Astrocyte (in vitro differentiated cells and primary cell): ENCODE results near the gene SOSTDC1. TPM values are rescaled to one million over a fixed set of nuclear protein-coding genes. Genes with fewer than 3 reads are reported as not detected.
"Not testable (repeated sequence)": the region's sequence is repeated elsewhere in the genome, so short reads cannot be mapped to it uniquely, and the experiment has no call there.

Source experiments
- DNase-seq: peaks from one replicate; pipeline ENCODE4 v3.0.0-alpha.2; 2010; ENCODE audit warnings: low read depth
- FAIRE-seq: peaks from 2 replicates; lab custom pipeline; 2011; peaks lifted over from hg19 to GRCh38; lab: Jason Lieb, UNC
- H2AFZ ChIP-seq: 2 replicates; pipeline ENCODE4 v1.6.0; 2012; ENCODE audit warnings: low read depth, low read length, inconsistent platforms
- H3K27ac ChIP-seq: 2 replicates; pipeline ENCODE4 v1.5.1; 2011; ENCODE audit warnings: low read depth, low read length, inconsistent platforms
- H3K27me3 ChIP-seq: 2 replicates; pipeline ENCODE4 v1.6.0; 2011; ENCODE audit warnings: low read length, inconsistent platforms; ENCODE audit not compliant: insufficient read depth
- H3K36me3 ChIP-seq: 2 replicates; pipeline ENCODE4 v1.5.1; 2011; ENCODE audit warnings: low read length, inconsistent platforms; ENCODE audit not compliant: insufficient read depth
- H3K4me1 ChIP-seq: 2 replicates; pipeline ENCODE4 v1.5.1; 2011; ENCODE audit warnings: low read length, inconsistent platforms; ENCODE audit not compliant: insufficient read depth
- H3K4me2 ChIP-seq: 2 replicates; pipeline ENCODE4 v1.6.0; 2012; ENCODE audit warnings: low read length, inconsistent platforms
- H3K4me3 ChIP-seq: 2 replicates; pipeline ENCODE4 v1.5.1; 2011; ENCODE audit warnings: low read depth, mild to moderate bottlenecking, low read length, inconsistent platforms; ENCODE audit not compliant: insufficient read depth
- H3K79me2 ChIP-seq: 2 replicates; pipeline ENCODE4 v1.6.0; 2012; ENCODE audit warnings: mild to moderate bottlenecking, low read length, inconsistent platforms; ENCODE audit not compliant: insufficient read depth
- H3K9ac ChIP-seq: 2 replicates; pipeline ENCODE4 v1.6.0; 2012; ENCODE audit warnings: mild to moderate bottlenecking, low read length, inconsistent platforms
- H3K9me3 ChIP-seq: 2 replicates; pipeline ENCODE4 v1.5.1; 2012; ENCODE audit warnings: low read depth, mild to moderate bottlenecking, low read length, inconsistent platforms; ENCODE audit not compliant: insufficient read depth
- H4K20me1 ChIP-seq: 2 replicates; pipeline ENCODE4 v1.6.0; 2012; ENCODE audit warnings: low read length, inconsistent platforms; ENCODE audit not compliant: insufficient read depth
- H3K27ac Mint-ChIP-seq: one replicate; pipeline ENCODE4 v1.8.0; 2021; ENCODE audit warnings: mild to moderate bottlenecking, mixed read lengths; ENCODE audit not compliant: unreplicated experiment
- H3K27me3 Mint-ChIP-seq: one replicate; pipeline ENCODE4 v1.8.0; 2021; ENCODE audit warnings: low read depth, mixed read lengths; ENCODE audit not compliant: unreplicated experiment
- H3K36me3 Mint-ChIP-seq: one replicate; pipeline ENCODE4 v1.8.0; 2021; ENCODE audit warnings: low read depth, mixed read lengths; ENCODE audit not compliant: unreplicated experiment
- H3K4me1 Mint-ChIP-seq: one replicate; pipeline ENCODE4 v1.8.0; 2021; ENCODE audit warnings: low read depth, mixed read lengths; ENCODE audit not compliant: unreplicated experiment
- H3K4me3 Mint-ChIP-seq: one replicate; pipeline ENCODE4 v1.8.0; 2021; ENCODE audit warnings: mild to moderate bottlenecking, moderate library complexity, mixed read lengths; ENCODE audit not compliant: unreplicated experiment
- H3K9me3 Mint-ChIP-seq: one replicate; pipeline ENCODE4 v1.8.0; 2021; ENCODE audit warnings: mild to moderate bottlenecking, mixed read lengths; ENCODE audit not compliant: unreplicated experiment
- EZH2 ChIP-seq: IDR thresholded peaks from 2 replicates; pipeline ENCODE4 v1.6.1; 2012; ENCODE audit warnings: mild to moderate bottlenecking, low read length, inconsistent platforms; ENCODE audit not compliant: insufficient read depth
- total RNA-seq: library from RNA; stranded (reverse); gene quantifications from 2 replicates; pipeline ENCODE4 v1.2.1, GENCODE V29; 2021
- TF ChIP-seq, protein P1 (sequence below): IDR thresholded peaks from 2 replicates; pipeline ENCODE4 v1.5.1; 2011; ENCODE audit warnings: low read depth, mild to moderate bottlenecking, inconsistent platforms, low read length, moderate library complexity; ENCODE audit not compliant: insufficient read depth

SOSTDC1 gene
- total RNA-seq, 1 donor from 2014 or later, result 0.23 TPM

DNA sequence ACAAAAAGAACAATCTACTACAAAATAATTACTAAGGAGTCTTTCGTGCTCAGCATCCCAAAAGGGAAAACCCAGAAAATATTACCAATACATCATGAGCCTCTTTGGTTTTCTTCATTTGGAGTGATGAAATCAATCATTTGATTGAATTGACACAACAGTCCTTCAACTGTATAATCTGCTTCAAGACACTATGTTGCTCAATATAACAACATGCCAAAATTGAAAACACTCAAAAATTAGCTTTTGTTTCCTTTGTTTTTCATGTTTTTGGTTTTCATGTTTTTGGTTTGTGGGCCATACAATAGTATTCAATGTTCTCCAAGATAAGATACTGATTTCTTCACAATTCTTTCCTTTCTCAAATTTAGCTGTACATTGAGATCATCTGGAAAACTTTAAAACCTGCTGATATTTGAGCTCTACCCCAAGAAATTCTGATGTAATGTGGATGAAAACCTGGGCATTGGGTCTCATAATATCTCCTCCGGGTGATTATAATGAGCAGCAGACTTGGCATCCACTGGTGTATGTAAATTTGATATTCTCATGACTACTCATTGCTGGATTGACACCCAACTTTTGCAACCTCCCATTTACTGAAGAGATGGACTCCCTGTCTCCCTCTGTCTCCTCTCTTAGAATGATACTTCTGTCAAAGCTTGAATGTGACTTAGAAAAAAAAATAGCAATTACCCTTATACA lies 4.6 kb downstream of the SOSTDC1 start:
- peaks cover 2% of the 10 kb centered on the region for H3K4me1 Mint-ChIP-seq
- no peak overlapping the region for H3K27ac Mint-ChIP-seq
- Histone ChIP-seq H3K36me3 (no peaks in the 10 kb centered on the region), H3K4me1 (no peaks in the 10 kb centered on the region), H3K27me3 (no peaks in the 10 kb centered on the region), H3K9ac (no peak overlapping the region), H3K4me2 (no peak overlapping the region), H3K27ac (no peak overlapping the region), H3K79me2 (no peaks in the 10 kb centered on the region), H2AFZ (no peak overlapping the region), H3K9me3 (no peaks in the 10 kb centered on the region), H4K20me1 (no peaks in the 10 kb centered on the region), H3K4me3 (no peak overlapping the region)
- DNase-seq (no peak), FAIRE-seq (no peak)
- H3K27me3 Mint-ChIP-seq, result no peaks in the 10 kb centered on the region
- no peaks in the 10 kb centered on the region for H3K36me3 Mint-ChIP-seq
- TF ChIP-seq, protein P1, sequence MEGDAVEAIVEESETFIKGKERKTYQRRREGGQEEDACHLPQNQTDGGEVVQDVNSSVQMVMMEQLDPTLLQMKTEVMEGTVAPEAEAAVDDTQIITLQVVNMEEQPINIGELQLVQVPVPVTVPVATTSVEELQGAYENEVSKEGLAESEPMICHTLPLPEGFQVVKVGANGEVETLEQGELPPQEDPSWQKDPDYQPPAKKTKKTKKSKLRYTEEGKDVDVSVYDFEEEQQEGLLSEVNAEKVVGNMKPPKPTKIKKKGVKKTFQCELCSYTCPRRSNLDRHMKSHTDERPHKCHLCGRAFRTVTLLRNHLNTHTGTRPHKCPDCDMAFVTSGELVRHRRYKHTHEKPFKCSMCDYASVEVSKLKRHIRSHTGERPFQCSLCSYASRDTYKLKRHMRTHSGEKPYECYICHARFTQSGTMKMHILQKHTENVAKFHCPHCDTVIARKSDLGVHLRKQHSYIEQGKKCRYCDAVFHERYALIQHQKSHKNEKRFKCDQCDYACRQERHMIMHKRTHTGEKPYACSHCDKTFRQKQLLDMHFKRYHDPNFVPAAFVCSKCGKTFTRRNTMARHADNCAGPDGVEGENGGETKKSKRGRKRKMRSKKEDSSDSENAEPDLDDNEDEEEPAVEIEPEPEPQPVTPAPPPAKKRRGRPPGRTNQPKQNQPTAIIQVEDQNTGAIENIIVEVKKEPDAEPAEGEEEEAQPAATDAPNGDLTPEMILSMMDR, result no peak
- no peak overlapping the region for H3K4me3 Mint-ChIP-seq
- H3K9me3 Mint-ChIP-seq, result no peaks in the 10 kb centered on the region

DNA sequence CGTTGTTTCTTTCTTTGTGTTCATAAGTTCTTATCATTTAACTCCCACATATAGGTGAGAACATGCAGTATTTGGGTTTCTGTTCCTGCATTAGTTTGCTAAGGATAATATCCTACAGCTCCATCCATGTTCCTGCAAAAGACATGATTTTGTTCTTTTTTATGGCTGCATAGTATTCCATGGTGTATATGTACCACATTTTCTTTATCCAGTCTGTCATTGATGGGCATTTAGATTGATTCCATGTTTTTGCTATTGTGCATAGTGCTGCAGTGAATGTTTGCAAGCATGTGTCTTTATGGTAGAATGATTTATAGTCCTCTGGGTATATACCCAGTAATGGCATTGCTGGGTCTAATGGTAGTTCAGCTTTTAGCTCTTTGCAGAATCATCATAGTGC lies 9.2 kb downstream of the SOSTDC1 start:
- not testable (repeated sequence) for FAIRE-seq, DNase-seq, H3K4me3 ChIP-seq, H3K79me2 ChIP-seq, H3K4me3 Mint-ChIP-seq, H3K36me3 Mint-ChIP-seq, H3K4me2 ChIP-seq, H2AFZ ChIP-seq, H3K9me3 Mint-ChIP-seq, H3K4me1 Mint-ChIP-seq, H3K27me3 ChIP-seq, H3K27ac Mint-ChIP-seq, H3K36me3 ChIP-seq, H3K27me3 Mint-ChIP-seq, H4K20me1 ChIP-seq, H3K4me1 ChIP-seq, H3K9me3 ChIP-seq, H3K27ac ChIP-seq, H3K9ac ChIP-seq

DNA sequence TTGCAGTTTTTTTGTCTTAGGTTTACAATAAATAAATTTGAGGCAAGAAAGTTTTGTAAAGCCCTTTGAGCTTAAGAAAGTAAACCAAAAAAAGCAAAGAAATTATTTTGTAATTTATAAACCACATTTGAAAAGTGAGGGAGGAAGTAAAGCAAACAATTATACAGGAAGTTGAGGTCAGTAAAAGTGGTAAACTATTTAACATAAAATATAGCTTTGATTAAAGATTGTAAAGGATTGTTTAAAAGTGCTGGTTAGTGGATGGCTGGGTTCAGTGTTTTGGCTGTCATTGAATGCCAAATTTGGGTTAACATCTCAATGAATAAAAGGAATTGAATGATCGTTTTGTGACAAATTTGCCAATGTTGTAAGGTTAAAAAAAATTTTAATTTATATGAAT lies 9.9 kb downstream of the SOSTDC1 start:
- H3K4me1 ChIP-seq, result no peaks in the 10 kb centered on the region
- no peak overlapping the region for H3K4me3 ChIP-seq
- no peaks in the 10 kb centered on the region for H4K20me1 ChIP-seq
- H3K4me3 Mint-ChIP-seq, result no peak overlapping the region
- H3K4me1 Mint-ChIP-seq, result no peaks in the 10 kb centered on the region
- H3K9me3 Mint-ChIP-seq, result no peaks in the 10 kb centered on the region
- DNase-seq (no peak), FAIRE-seq (no peak)
- H3K27ac Mint-ChIP-seq, result no peak overlapping the region
- no peaks in the 10 kb centered on the region for H3K27me3 Mint-ChIP-seq
- H3K27ac ChIP-seq, result no peak overlapping the region
- no peak overlapping the region for H2AFZ ChIP-seq
- no peaks in the 10 kb centered on the region for H3K36me3 ChIP-seq
- H3K9me3 ChIP-seq, result no peaks in the 10 kb centered on the region
- TF ChIP-seq, protein P1, result no peak
- TF ChIP-seq EZH2, result no peak
- H3K27me3 ChIP-seq, result no peaks in the 10 kb centered on the region
- H3K79me2 ChIP-seq, result no peaks in the 10 kb centered on the region
- no peak overlapping the region for H3K4me2 ChIP-seq
- no peaks in the 10 kb centered on the region for H3K36me3 Mint-ChIP-seq
- no peak overlapping the region for H3K9ac ChIP-seq
